IMR-90 (cell line): Measurements from ENCODE around the gene CXorf38. TPM values are rescaled to one million over a fixed set of nuclear protein-coding genes. Genes with fewer than 3 reads are reported as not detected.

Experiments used
- ATAC-seq: fragments of 200-7000 bp; cut with Tn5 transposase; 2 replicates; pipeline ENCODE4 v1.9.1; 2020; ENCODE audit warnings: low read depth, mild to moderate bottlenecking, moderate library complexity
- BruUV-seq: library from RNA; stranded (reverse); fragments of 400-500 nt; replicated peaks from 2 replicates; lab custom pipeline; 2021; lab: Mats Ljungman, UMichigan
- CTCF ChIA-PET: fragments of 300-600 bp; formaldehyde crosslinking; extraction: SDS; loops from one replicate; lab custom pipeline; 2021; ENCODE audit warnings: antibody characterized with exemption; lab: Yijun Ruan, JAX
- POLR2A ChIA-PET: fragments of 300-600 bp; sonication (Branson Sonifier 250); formaldehyde crosslinking; loops from one replicate; lab custom pipeline; 2022; ENCODE audit warnings: antibody characterized with exemption; ENCODE audit not compliant: unreplicated experiment; lab: Charles Lee
- DNase-seq: peaks from one replicate; pipeline ENCODE4 v3.0.0; 2013
- H2AFZ ChIP-seq: replicated peaks from 2 replicates; pipeline ENCODE3; 2013; ENCODE audit warnings: low read length, mild to moderate bottlenecking; ENCODE audit not compliant: poor library complexity
- H2AK5ac ChIP-seq: 2 replicates; pipeline ENCODE4 v1.6.1; 2013; ENCODE audit warnings: low read depth, low read length, inconsistent platforms
- H2AK9ac ChIP-seq: replicated peaks from 2 replicates; pipeline ENCODE3; 2013; ENCODE audit warnings: mild to moderate bottlenecking, low read depth, low read length, moderate library complexity; ENCODE audit not compliant: poor library complexity
- H2BK120ac ChIP-seq: 2 replicates; pipeline ENCODE4 v1.6.1; 2013; ENCODE audit warnings: low read depth, low read length, inconsistent platforms
- H2BK15ac ChIP-seq: 3 replicates; pipeline ENCODE4 v1.6.1; 2013; ENCODE audit warnings: low read depth, low read length, inconsistent platforms
- H2BK20ac ChIP-seq: 2 replicates; pipeline ENCODE4 v1.6.1; 2013; ENCODE audit warnings: low read depth, mild to moderate bottlenecking, inconsistent platforms, low read length, moderate library complexity
- H2BK5ac ChIP-seq: 2 replicates; pipeline ENCODE4 v1.6.1; 2013; ENCODE audit warnings: mild to moderate bottlenecking, low read depth, low read length, inconsistent platforms; ENCODE audit not compliant: poor library complexity, severe bottlenecking
- H3K14ac ChIP-seq: replicated peaks from 2 replicates; pipeline ENCODE4 v1.6.1; 2013; ENCODE audit warnings: low read depth, low read length, inconsistent platforms
- H3K18ac ChIP-seq: 2 replicates; pipeline ENCODE4 v1.6.1; 2013; ENCODE audit warnings: low read depth, low read length, control low read depth
- H3K23ac ChIP-seq: 2 replicates; pipeline ENCODE4 v1.6.1; 2013; ENCODE audit warnings: low read depth, low read length, inconsistent platforms
- H3K27ac ChIP-seq: 2 replicates; pipeline ENCODE4 v1.5.1; 2013; ENCODE audit warnings: mild to moderate bottlenecking, control low read depth, low read length; ENCODE audit not compliant: insufficient read depth
- H3K27me3 ChIP-seq: 2 replicates; pipeline ENCODE4 v1.6.1; 2013; ENCODE audit warnings: low read length; ENCODE audit not compliant: control insufficient read depth, insufficient read depth
- H3K36me3 ChIP-seq: 2 replicates; pipeline ENCODE4 v1.6.1; 2013; ENCODE audit warnings: low read length, mixed read lengths; ENCODE audit not compliant: control insufficient read depth, insufficient read depth
- H3K4ac ChIP-seq: 2 replicates; pipeline ENCODE4 v1.6.1; 2013; ENCODE audit warnings: low read depth, low read length, inconsistent platforms
- H3K4me1 ChIP-seq: 2 replicates; pipeline ENCODE4 v1.6.1; 2013; ENCODE audit warnings: low read length, mixed read lengths; ENCODE audit not compliant: control insufficient read depth, insufficient read depth
- H3K4me2 ChIP-seq: 2 replicates; pipeline ENCODE4 v1.6.1; 2013; ENCODE audit warnings: low read depth, mild to moderate bottlenecking, control low read depth, low read length, moderate library complexity
- H3K4me3 ChIP-seq: 2 replicates; pipeline ENCODE4 v1.5.1; 2013; ENCODE audit warnings: low read depth, mild to moderate bottlenecking, control low read depth, low read length, moderate library complexity; ENCODE audit not compliant: insufficient read depth
- H3K56ac ChIP-seq: 2 replicates; pipeline ENCODE4 v1.6.1; 2013; ENCODE audit warnings: low read length, inconsistent platforms; ENCODE audit not compliant: insufficient read depth; ENCODE audit errors: extremely low read depth
- H3K79me1 ChIP-seq, 2 experiments: 2 replicates each; pipeline ENCODE4 v1.6.1; 2013; ENCODE audit warnings: low read length in 2 of 2, inconsistent platforms in 1 of 2, low read depth in 1 of 2
- H3K9ac ChIP-seq: 2 replicates; pipeline ENCODE4 v1.6.1; 2013; ENCODE audit warnings: low read depth, low read length, control low read depth
- H3K9me1 ChIP-seq: 2 replicates; pipeline ENCODE4 v1.6.1; 2013; ENCODE audit warnings: low read length, inconsistent platforms; ENCODE audit not compliant: insufficient read depth
- H3K9me3 ChIP-seq: 2 replicates; pipeline ENCODE4 v1.6.1; 2013; ENCODE audit warnings: low read length; ENCODE audit not compliant: control insufficient read depth, insufficient read depth
- H4K20me1 ChIP-seq: 2 replicates; pipeline ENCODE4 v1.6.1; 2013; ENCODE audit warnings: low read length, inconsistent platforms; ENCODE audit not compliant: insufficient read depth
- H4K5ac ChIP-seq: 2 replicates; pipeline ENCODE4 v1.6.1; 2013; ENCODE audit warnings: mild to moderate bottlenecking, low read depth, low read length, control low read depth
- H4K8ac ChIP-seq, 2 experiments: 2 replicates each; pipeline ENCODE4 v1.6.1; 2013; ENCODE audit warnings: low read depth in 2 of 2, low read length in 2 of 2, control low read depth in 1 of 2, inconsistent platforms in 1 of 2
- H4K91ac ChIP-seq: 2 replicates; pipeline ENCODE4 v1.6.1; 2013; ENCODE audit warnings: low read depth, low read length, inconsistent platforms; ENCODE audit not compliant: insufficient read depth
- CEBPB ChIP-seq: IDR thresholded peaks from 2 replicates; pipeline ENCODE4 v1.6.1; 2012; ENCODE audit warnings: low read depth, low read length, improper control_type of control experiment
- CHD1 ChIP-seq: IDR thresholded peaks from 2 replicates; pipeline ENCODE4 v1.6.1; 2012; ENCODE audit warnings: low read depth, low read length, improper control_type of control experiment
- MAFK ChIP-seq: IDR thresholded peaks from 2 replicates; pipeline ENCODE4 v1.6.1; 2012; ENCODE audit warnings: low read depth, low read length, improper control_type of control experiment
- MXI1 ChIP-seq: IDR thresholded peaks from 2 replicates; pipeline ENCODE4 v1.6.1; 2012; ENCODE audit warnings: low read depth, mild to moderate bottlenecking, low read length, moderate library complexity, borderline replicate concordance
- NFE2L2 ChIP-seq: fragments of 150-350 bp; IDR thresholded peaks from 2 replicates; pipeline ENCODE4 v1.6.1; 2016; ENCODE audit warnings: low read depth, mild to moderate bottlenecking, low read length
- POLR2A ChIP-seq: IDR thresholded peaks from 2 replicates; pipeline ENCODE4 v1.6.1; 2012; ENCODE audit warnings: mild to moderate bottlenecking, low read depth, low read length
- RCOR1 ChIP-seq: IDR thresholded peaks from 2 replicates; pipeline ENCODE4 v1.6.1; 2012; ENCODE audit warnings: mild to moderate bottlenecking, low read length, improper control_type of control experiment; ENCODE audit not compliant: insufficient replicate concordance
- SMC3 ChIP-seq: fragments of 150-350 bp; IDR thresholded peaks from 2 replicates; pipeline ENCODE4 v1.6.1; 2016; ENCODE audit warnings: low read depth, mild to moderate bottlenecking, antibody characterized with exemption, low read length, moderate library complexity
- WGBS, 2 experiments: methylation state at CpG; one replicate each; pipeline versions ENCODE4 v1.1.5 to v1.1.7; 2013; ENCODE audit warnings: missing lambda C conversion rate in 2 of 2; ENCODE audit not compliant: insufficient read length in 1 of 2; ENCODE audit errors: extremely low coverage in 2 of 2; 5-methylcytosine and 5-hydroxymethylcytosine counted together
- dilution Hi-C: fragments of 300-500 bp; cut with HindIII; formaldehyde crosslinking; loops from one replicate; pipeline ENCODE4 v1.14.3; 2018; ENCODE audit warnings: low sequenced_read_pairs; ENCODE audit not compliant: unreplicated experiment
- in situ Hi-C: fragments of 300-500 bp; cut with MboI; formaldehyde crosslinking; loops from 3 replicates; pipeline ENCODE4 v1.14.3; 2019; ENCODE audit warnings: low sequenced_read_pairs, inconsistent platforms, mixed read lengths
- intact Hi-C: fragments of 100-400 bp; cut with micrococcal nuclease; formaldehyde crosslinking; loops from 2 replicates; pipeline ENCODE4 v1.10.0; 2022
- polyA plus RNA-seq, 3 experiments: library from polyadenylated mRNA; depleted of rRNA; stranded (reverse); fragments of >200 nt; gene quantifications; 2 replicates each; pipeline ENCODE4 v1.2.3, GENCODE V29; 2012; ENCODE audit warnings: low replicate concordance in 1 of 3
- total RNA-seq: library from RNA; depleted of rRNA; stranded (reverse); fragments of >200 nt; gene quantifications from 2 replicates; pipeline ENCODE4 v1.2.3, GENCODE V29; 2012
- TF ChIP-seq, protein P1 (sequence below): fragments of 150-350 bp; IDR thresholded peaks from 2 replicates; pipeline ENCODE4 v1.6.1; 2017; ENCODE audit warnings: mild to moderate bottlenecking, antibody characterized with exemption, low read length, low read depth
- TF ChIP-seq, protein P2 (sequence below): fragments of 150-350 bp; IDR thresholded peaks from 2 replicates; pipeline ENCODE4 v1.6.1; 2016; ENCODE audit warnings: low read depth, mild to moderate bottlenecking, low read length, moderate library complexity, borderline replicate concordance

The CXorf38 gene
- total and polyA plus RNA-seq, 2 of the 4 experiments (the other 2 are of a cell fraction) = 7.0 to 9.9 TPM

DNA sequence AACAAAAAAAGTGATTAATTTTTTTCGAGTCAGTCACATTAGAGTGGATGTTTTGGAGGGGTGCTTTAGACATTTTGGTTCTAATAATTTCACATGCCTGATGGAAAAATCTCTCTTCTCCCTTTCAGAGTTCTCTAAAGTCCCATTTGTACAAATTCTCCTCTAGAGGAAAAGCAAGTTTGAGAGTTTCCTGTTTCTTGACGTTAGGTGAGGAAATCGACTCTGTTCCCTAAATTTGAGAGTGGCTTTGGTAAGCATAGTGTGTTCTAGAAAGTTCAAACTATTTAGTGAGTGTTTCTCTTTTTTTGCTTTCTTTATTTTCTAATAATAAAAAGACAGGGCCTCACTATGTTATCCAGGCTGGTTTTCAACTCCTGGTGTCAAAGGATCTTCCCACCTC is 68.2 kb downstream of the CXorf38 start:
- BruUV-seq = no TSS peak
- no peak for DNase-seq
- Histone ChIP-seq H3K27ac (no peak overlapping the region), H2BK20ac (no peak overlapping the region), H3K4me1 (no peaks in the 10 kb centered on the region), H4K20me1 (peaks cover 19% of the 10 kb centered on the region), H3K23ac (no peak overlapping the region), H2AK9ac (no peak overlapping the region), H3K18ac (no peak overlapping the region), H3K9me1 (0 out of 2 replicates have a peak, but pooled peaks cover 4% of the 10 kb centered on the region), H2AK5ac (no peak overlapping the region), H3K9me3 (no peaks in the 10 kb centered on the region), H2BK15ac (no peak overlapping the region), H2AFZ (no peak overlapping the region), H4K5ac (no peak overlapping the region), H4K91ac (no peak overlapping the region), H3K4me2 (no peak overlapping the region), H2BK120ac (no peak overlapping the region), H3K27me3 (no peaks in the 10 kb centered on the region), H3K9ac (no peak overlapping the region), H2BK5ac (no peak overlapping the region), H3K4ac (no peak overlapping the region), H3K36me3 (no peaks in the 10 kb centered on the region), H3K4me3 (no peak overlapping the region), H3K79me1 (peaks cover 0 to 10% of the 10 kb centered on the region in 2 experiments; a peak in 1 of 4 replicates), H3K14ac (no peak overlapping the region), H4K8ac (no peak overlapping the region), H3K56ac (no peak overlapping the region)
- in situ Hi-C loops = no loop called here
- WGBS, 2 experiments = no CpG with 5 or more reads among the region's 3 CpGs
- CTCF ChIA-PET = no interaction called here
- POLR2A ChIA-PET = no interaction called here
- ATAC-seq = no peak
- TF ChIP-seq NFE2L2 (no peak), MAFK (no peak), SMC3 (no peak), RCOR1 (no peak), POLR2A (no peak), CHD1 (no peak), MXI1 (no peak), CEBPB (no peak)
- TF ChIP-seq, protein P1, sequence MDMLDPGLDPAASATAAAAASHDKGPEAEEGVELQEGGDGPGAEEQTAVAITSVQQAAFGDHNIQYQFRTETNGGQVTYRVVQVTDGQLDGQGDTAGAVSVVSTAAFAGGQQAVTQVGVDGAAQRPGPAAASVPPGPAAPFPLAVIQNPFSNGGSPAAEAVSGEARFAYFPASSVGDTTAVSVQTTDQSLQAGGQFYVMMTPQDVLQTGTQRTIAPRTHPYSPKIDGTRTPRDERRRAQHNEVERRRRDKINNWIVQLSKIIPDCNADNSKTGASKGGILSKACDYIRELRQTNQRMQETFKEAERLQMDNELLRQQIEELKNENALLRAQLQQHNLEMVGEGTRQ = no peak
- TF ChIP-seq, protein P2, sequence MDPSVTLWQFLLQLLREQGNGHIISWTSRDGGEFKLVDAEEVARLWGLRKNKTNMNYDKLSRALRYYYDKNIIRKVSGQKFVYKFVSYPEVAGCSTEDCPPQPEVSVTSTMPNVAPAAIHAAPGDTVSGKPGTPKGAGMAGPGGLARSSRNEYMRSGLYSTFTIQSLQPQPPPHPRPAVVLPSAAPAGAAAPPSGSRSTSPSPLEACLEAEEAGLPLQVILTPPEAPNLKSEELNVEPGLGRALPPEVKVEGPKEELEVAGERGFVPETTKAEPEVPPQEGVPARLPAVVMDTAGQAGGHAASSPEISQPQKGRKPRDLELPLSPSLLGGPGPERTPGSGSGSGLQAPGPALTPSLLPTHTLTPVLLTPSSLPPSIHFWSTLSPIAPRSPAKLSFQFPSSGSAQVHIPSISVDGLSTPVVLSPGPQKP = no peak
- dilution Hi-C loops = no loop called here
- intact Hi-C loops = no loop called here
